Neural cell (in vitro differentiated cells): ENCODE measurements around the gene MTMR3. TPM values are rescaled to one million over a fixed set of nuclear protein-coding genes. Genes with fewer than 3 reads are reported as not detected.

Experiments used
- H2AFZ ChIP-seq: fragments of 200-600, 300-800 bp; sonication (generic), shearing (Covaris generic); 2 replicates; pipeline ENCODE4 v1.6.0; 2014; ENCODE audit warnings: low read depth, mild to moderate bottlenecking, antibody characterized with exemption, low read length, moderate library complexity
- H3F3A ChIP-seq: fragments of 200-600 bp; shearing (Covaris generic); 2 replicates; pipeline ENCODE4 v1.6.1; 2016; ENCODE audit warnings: mild to moderate bottlenecking, moderate library complexity, mixed read lengths, antibody characterized with exemption, low read length; ENCODE audit not compliant: insufficient read depth, poor library complexity, severe bottlenecking
- H3K27ac ChIP-seq: fragments of 200-600, 300-800 bp; sonication (generic), shearing (Covaris generic); 2 replicates; pipeline ENCODE4 v1.5.1; 2014; ENCODE audit warnings: mild to moderate bottlenecking, low read length, moderate library complexity
- H3K27me3 ChIP-seq: fragments of 300-800, 200-600 bp; sonication (generic), shearing (Covaris generic); 2 replicates; pipeline ENCODE4 v1.6.0; 2014; ENCODE audit warnings: mild to moderate bottlenecking, low read depth, low read length, moderate library complexity; ENCODE audit not compliant: insufficient read depth
- H3K36me3 ChIP-seq: fragments of 300-800, 200-600 bp; sonication (generic), shearing (Covaris generic); 2 replicates; pipeline ENCODE4 v1.5.1; 2014; ENCODE audit warnings: mild to moderate bottlenecking, antibody characterized with exemption, low read length, moderate library complexity; ENCODE audit not compliant: insufficient read depth
- H3K4me2 ChIP-seq: fragments of 300-800, 200-600 bp; sonication (generic), shearing (Covaris generic); 2 replicates; pipeline ENCODE4 v1.6.0; 2014; ENCODE audit warnings: mild to moderate bottlenecking, low read length
- H3K4me3 ChIP-seq: fragments of 300-800, 200-600 bp; sonication (generic), shearing (Covaris generic); 2 replicates; pipeline ENCODE4 v1.5.1; 2014; ENCODE audit warnings: mild to moderate bottlenecking, low read length, moderate library complexity
- H3K79me2 ChIP-seq: fragments of 200-600 bp; shearing (Covaris generic); replicated peaks from 2 replicates; pipeline ENCODE4 v1.6.0; 2014; ENCODE audit warnings: mild to moderate bottlenecking, low read length, moderate library complexity; ENCODE audit not compliant: insufficient read depth
- H3K9ac ChIP-seq: fragments of 300-800, 200-600 bp; sonication (generic), shearing (Covaris generic); 2 replicates; pipeline ENCODE4 v1.6.1; 2016; ENCODE audit warnings: mild to moderate bottlenecking, low read length, mixed read lengths
- H3K9me2 ChIP-seq: fragments of 200-600 bp; shearing (Covaris generic); 2 replicates; pipeline ENCODE4 v1.6.1; 2016; ENCODE audit warnings: mild to moderate bottlenecking, low read length, mixed read lengths; ENCODE audit not compliant: insufficient read depth
- H3K9me3 ChIP-seq: fragments of 200-600, 300-800 bp; sonication (generic), shearing (Covaris generic); 2 replicates; pipeline ENCODE4 v1.6.1; 2016; ENCODE audit warnings: mild to moderate bottlenecking, mixed run types, low read length, moderate library complexity, mixed read lengths
- H4K20me1 ChIP-seq: fragments of 200-600 bp; shearing (Covaris generic); 2 replicates; pipeline ENCODE4 v1.6.1; 2016; ENCODE audit warnings: mild to moderate bottlenecking, mixed run types; ENCODE audit not compliant: insufficient read depth
- CTCF ChIP-seq: fragments of 450-650 bp; IDR thresholded peaks from 2 replicates; pipeline ENCODE4 v1.5.1; 2014; ENCODE audit warnings: antibody characterized with exemption, mild to moderate bottlenecking, moderate library complexity; ENCODE audit not compliant: poor library complexity, severe bottlenecking
- EP300 ChIP-seq: fragments of 450-650 bp; conservative IDR thresholded peaks from 2 replicates; pipeline ENCODE4 v1.6.1; 2014; ENCODE audit warnings: antibody characterized with exemption, mild to moderate bottlenecking, moderate library complexity; ENCODE audit not compliant: poor library complexity, severe bottlenecking
- EZH2 ChIP-seq: fragments of 200-600, 300-800 bp; shearing (Covaris generic), sonication (generic); IDR thresholded peaks from 2 replicates; pipeline ENCODE4 v1.6.1; 2014; ENCODE audit warnings: antibody characterized with exemption, low read length, borderline replicate concordance, mild to moderate bottlenecking; ENCODE audit not compliant: insufficient read depth, poor library complexity, severe bottlenecking
- MXI1 ChIP-seq: fragments of 450-650 bp; conservative IDR thresholded peaks from 2 replicates; pipeline ENCODE4 v1.6.1; 2014; ENCODE audit warnings: antibody characterized with exemption, mild to moderate bottlenecking; ENCODE audit not compliant: poor library complexity, severe bottlenecking
- POLR2AphosphoS5 ChIP-seq: IDR thresholded peaks from 2 replicates; pipeline ENCODE4 v1.6.1; 2012
- RAD21 ChIP-seq: fragments of 450-650 bp; conservative IDR thresholded peaks from 2 replicates; pipeline ENCODE4 v1.6.1; 2014; ENCODE audit warnings: antibody characterized with exemption, mild to moderate bottlenecking, moderate library complexity
- REST ChIP-seq: IDR thresholded peaks from 2 replicates; pipeline ENCODE4 v1.6.1; 2012; ENCODE audit warnings: borderline replicate concordance
- SMC3 ChIP-seq: fragments of 450-650 bp; conservative IDR thresholded peaks from 2 replicates; pipeline ENCODE4 v1.6.1; 2014; ENCODE audit warnings: antibody characterized with exemption, mild to moderate bottlenecking, moderate library complexity; ENCODE audit not compliant: poor library complexity
- TAF1 ChIP-seq: IDR thresholded peaks from 2 replicates; pipeline ENCODE4 v1.6.1; 2012; ENCODE audit warnings: low read depth
- polyA plus RNA-seq: library from polyadenylated mRNA; depleted of rRNA; stranded (reverse); fragments of >200 nt; gene quantifications from 2 replicates; pipeline ENCODE4 v1.2.3, GENCODE V29; 2014

MTMR3 gene
- polyA plus RNA-seq, 1 donor from 2014 or later = 46.7 TPM

DNA sequence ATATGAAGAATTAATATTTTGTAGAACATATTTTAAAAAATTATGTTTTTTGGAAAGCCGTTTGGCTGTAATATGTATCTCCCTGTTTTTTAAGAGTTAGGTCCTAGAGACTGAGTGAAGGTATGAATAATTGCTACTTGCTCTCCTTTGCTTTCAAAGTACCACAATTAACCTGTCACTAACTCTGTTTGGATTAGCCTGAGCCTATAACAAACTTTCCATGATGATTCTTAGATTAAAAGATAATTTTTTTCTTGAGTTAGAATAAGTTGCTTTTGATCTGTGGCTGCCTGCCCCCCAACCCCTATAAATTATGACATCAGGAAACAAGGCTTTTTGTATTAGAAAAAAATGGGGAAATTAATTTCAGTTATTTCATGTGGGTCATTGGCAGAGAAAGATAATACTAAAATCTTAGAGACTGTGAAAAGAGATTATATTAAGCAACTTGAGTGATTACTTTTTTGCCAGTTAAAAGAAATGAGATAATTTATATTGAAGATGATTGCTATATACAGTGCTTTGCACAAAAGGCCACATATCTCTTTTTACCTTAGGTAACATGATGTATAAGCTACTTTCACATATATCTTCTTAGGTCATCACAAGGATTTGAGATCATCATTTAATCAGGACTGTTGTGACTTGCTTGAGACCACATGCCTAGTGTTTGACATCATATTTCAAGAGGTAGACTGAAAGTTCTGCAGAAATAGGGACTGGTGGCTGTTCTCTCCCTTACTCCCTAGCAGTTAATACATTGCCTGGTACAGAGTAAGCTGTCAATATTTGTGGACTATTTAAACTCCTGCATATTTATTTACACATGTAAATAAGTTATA, 9.6 kb downstream of the MTMR3 start:
- TF ChIP-seq SMC3 (no peak), TAF1 (no peak), REST (no peak), EZH2 (no peak), EP300 (no peak), MXI1 (no peak), RAD21 (no peak), POLR2AphosphoS5 (no peak), CTCF (no peak)
- H2AFZ ChIP-seq = no peak overlapping the region
- no peak overlapping the region for H3K4me3 ChIP-seq
- H3K27me3 ChIP-seq = no peaks in the 10 kb centered on the region
- no peaks in the 10 kb centered on the region for H3K36me3 ChIP-seq
- H3K9me2 ChIP-seq = no peaks in the 10 kb centered on the region
- H3K27ac ChIP-seq = no peak overlapping the region
- H3K9me3 ChIP-seq = no peaks in the 10 kb centered on the region
- H3F3A ChIP-seq = no peaks in the 10 kb centered on the region
- H3K79me2 ChIP-seq = peaks cover 80% of the 10 kb centered on the region
- no peak overlapping the region for H3K9ac ChIP-seq
- H3K4me2 ChIP-seq = no peak overlapping the region
- no peaks in the 10 kb centered on the region for H4K20me1 ChIP-seq

DNA sequence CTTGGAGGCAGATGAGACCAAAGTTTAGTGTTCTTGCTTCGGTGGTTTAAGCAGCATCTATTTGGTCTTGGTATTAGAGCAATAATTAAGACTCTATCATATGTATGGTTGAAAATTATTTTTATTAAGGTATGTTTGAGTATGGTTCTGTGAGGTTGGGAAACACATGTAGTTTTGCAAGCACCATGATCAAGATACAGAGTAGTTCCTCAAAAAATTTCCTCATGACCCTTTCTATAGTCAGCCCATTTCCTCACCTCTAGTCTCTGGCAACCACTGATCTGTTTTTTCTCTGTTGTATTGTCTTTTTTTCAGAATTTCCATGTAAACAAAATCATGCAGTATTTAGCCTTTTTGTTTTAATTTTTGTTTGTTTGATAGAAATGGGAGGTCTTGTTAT, 18.4 kb downstream of the MTMR3 start:
- no peak overlapping the region for H3K9ac ChIP-seq
- H3K27me3 ChIP-seq = no peaks in the 10 kb centered on the region
- peaks cover 5% of the 10 kb centered on the region for H4K20me1 ChIP-seq
- no peaks in the 10 kb centered on the region for H3K9me3 ChIP-seq
- peaks cover 89% of the 10 kb centered on the region for H3K79me2 ChIP-seq
- H3F3A ChIP-seq = no peaks in the 10 kb centered on the region
- no peak overlapping the region for H3K4me3 ChIP-seq
- no peak overlapping the region for H3K27ac ChIP-seq
- TF ChIP-seq RAD21 = no peak
- no peak for TF ChIP-seq EZH2
- TF ChIP-seq MXI1 = no peak
- TF ChIP-seq CTCF = no peak
- TF ChIP-seq TAF1 = no peak
- no peak for TF ChIP-seq EP300
- no peak for TF ChIP-seq REST
- TF ChIP-seq POLR2AphosphoS5 = no peak
- no peak for TF ChIP-seq SMC3
- no peaks in the 10 kb centered on the region for H3K9me2 ChIP-seq
- H2AFZ ChIP-seq = no peak overlapping the region
- no peak overlapping the region for H3K4me2 ChIP-seq
- no peaks in the 10 kb centered on the region for H3K36me3 ChIP-seq
